ENCODE results near the gene CYP19A1. TPM values are rescaled to one million over a fixed set of nuclear protein-coding genes. Genes with fewer than 3 reads are reported as not detected.

CYP19A1 gene
- polyA plus RNA-seq, 1 of the 3 experiments (the other 2 are of a cell fraction), result 0.03 TPM

GRCh38 chr15:51303462-51303980 is 34.9 kb downstream of the CYP19A1 start (continued):
- no peak for TF ChIP-seq CTCF (IDR thresholded peaks at IDR 0.05)
- no peak for TF ChIP-seq FOSL2 (IDR thresholded peaks at IDR 0.05; ENCODE audit: borderline replicate concordance, low read depth)
- no peak for TF ChIP-seq PBX3 (IDR thresholded peaks at IDR 0.05)
- TF ChIP-seq TCF12 (IDR thresholded peaks at IDR 0.05), result no peak
- no peak for TF ChIP-seq TAF1 (IDR thresholded peaks at IDR 0.05; ENCODE audit: borderline replicate concordance, low read depth, low read length)
- no peak for TF ChIP-seq ELF1 (IDR thresholded peaks at IDR 0.05)

GRCh38 chr15:51302480-51302879 is 35.9 kb downstream of the CYP19A1 start:
- no peak overlapping the region for H3K9ac ChIP-seq
- H3K79me2 ChIP-seq (ENCODE audit: insufficient read depth), result no peaks in the 10 kb centered on the region
- H3K9me2 ChIP-seq, result no peaks in the 10 kb centered on the region
- no peak overlapping the region for H3K4me3 ChIP-seq (ENCODE audit: low read depth in 2 of 2, low read length in 1 of 2)
- H3K36me3 ChIP-seq (replicated peaks in 1 of 2; ENCODE audit: control insufficient read depth in 1 of 2, insufficient read depth in 2 of 2, low read length in 1 of 2), result no peaks in the 10 kb centered on the region
- no peaks in the 10 kb centered on the region for H3K4me1 ChIP-seq (ENCODE audit: control insufficient read depth in 1 of 2, insufficient read depth in 2 of 2, low read depth in 1 of 2, low read length in 1 of 2)
- no peaks in the 10 kb centered on the region for H3K27me3 ChIP-seq (ENCODE audit: insufficient read depth)
- CTCF ChIA-PET, result no interaction called here
- H2AFZ ChIP-seq (ENCODE audit: low read depth), result no peak overlapping the region
- no peak overlapping the region for H3K27ac ChIP-seq (ENCODE audit: low read depth in 2 of 2, low read length in 1 of 2)
- no peaks in the 10 kb centered on the region for H4K20me1 ChIP-seq (ENCODE audit: insufficient read depth)
- DNase-seq, result no peak
- no peaks in the 10 kb centered on the region for H3F3A ChIP-seq (replicated peaks; ENCODE audit: insufficient read depth)
- no peaks in the 10 kb centered on the region for H3K9me3 ChIP-seq
- TF ChIP-seq IRF3 (IDR thresholded peaks at IDR 0.05; ENCODE audit: low read depth, low read length), result no peak
- no peak for TF ChIP-seq MAX (IDR thresholded peaks at IDR 0.05; ENCODE audit: low read depth)
- no peak for TF ChIP-seq EP300 (IDR thresholded peaks at IDR 0.05; ENCODE audit: borderline replicate concordance in 1 of 2, low read depth in 1 of 2, low read length in 1 of 2)
- TF ChIP-seq POLR2AphosphoS5 (IDR thresholded peaks at IDR 0.05; ENCODE audit: low read depth, low read length), result no peak
- TF ChIP-seq NFIC (IDR thresholded peaks at IDR 0.05; ENCODE audit: borderline replicate concordance), result no peak
- TF ChIP-seq FOXM1 (IDR thresholded peaks at IDR 0.05; ENCODE audit: low read depth), result no peak
- no peak for TF ChIP-seq REST (IDR thresholded peaks at IDR 0.05; ENCODE audit: low read depth, low read length)
- no peak for TF ChIP-seq JUND (IDR thresholded peaks at IDR 0.05)
- no peak for TF ChIP-seq GABPA (IDR thresholded peaks at IDR 0.05; ENCODE audit: low read depth)
- no peak for TF ChIP-seq MEF2A (IDR thresholded peaks at IDR 0.05; ENCODE audit: borderline replicate concordance, low read depth)
- no peak for TF ChIP-seq PBX3 (IDR thresholded peaks at IDR 0.05)
- TF ChIP-seq TAF1 (IDR thresholded peaks at IDR 0.05; ENCODE audit: borderline replicate concordance, low read depth, low read length), result no peak
- no peak for TF ChIP-seq USF2 (IDR thresholded peaks at IDR 0.05; ENCODE audit: borderline replicate concordance, low read depth, low read length)
- TF ChIP-seq TEAD4 (IDR thresholded peaks at IDR 0.05; ENCODE audit: borderline replicate concordance, insufficient read depth), result no peak
- TF ChIP-seq MXI1 (IDR thresholded peaks at IDR 0.05; ENCODE audit: low read depth, low read length), result no peak
- no peak for TF ChIP-seq SIN3A (IDR thresholded peaks at IDR 0.05; ENCODE audit: borderline replicate concordance, low read depth, low read length)
- no peak for TF ChIP-seq RFX5 (IDR thresholded peaks at IDR 0.05; ENCODE audit: low read length)
- H3K4me2 ChIP-seq, result no peak overlapping the region
- WGBS (ENCODE audit: low lambda C conversion rate), result 20% methylated on average over 6 of the region's 6 CpGs
- POLR2A ChIA-PET, result no interaction called here

Measured in SK-N-SH (cell line).